ENCODE measurements around the gene NOL12. TPM values are rescaled to one million over a fixed set of nuclear protein-coding genes. Genes with fewer than 3 reads are reported as not detected.
A peak's percentile ranks its signal among the peaks of the same experiment; 100 is the strongest.
"Not testable (repeated sequence)": the region's sequence is repeated elsewhere in the genome, so short reads cannot be mapped to it uniquely, and the experiment has no call there.

Gene NOL12
- 70.5 and 107 TPM in 2 replicates for total RNA-seq (2014; rRNA removed; shearing (Covaris generic); ENCODE audit: low replicate concordance)

DNA sequence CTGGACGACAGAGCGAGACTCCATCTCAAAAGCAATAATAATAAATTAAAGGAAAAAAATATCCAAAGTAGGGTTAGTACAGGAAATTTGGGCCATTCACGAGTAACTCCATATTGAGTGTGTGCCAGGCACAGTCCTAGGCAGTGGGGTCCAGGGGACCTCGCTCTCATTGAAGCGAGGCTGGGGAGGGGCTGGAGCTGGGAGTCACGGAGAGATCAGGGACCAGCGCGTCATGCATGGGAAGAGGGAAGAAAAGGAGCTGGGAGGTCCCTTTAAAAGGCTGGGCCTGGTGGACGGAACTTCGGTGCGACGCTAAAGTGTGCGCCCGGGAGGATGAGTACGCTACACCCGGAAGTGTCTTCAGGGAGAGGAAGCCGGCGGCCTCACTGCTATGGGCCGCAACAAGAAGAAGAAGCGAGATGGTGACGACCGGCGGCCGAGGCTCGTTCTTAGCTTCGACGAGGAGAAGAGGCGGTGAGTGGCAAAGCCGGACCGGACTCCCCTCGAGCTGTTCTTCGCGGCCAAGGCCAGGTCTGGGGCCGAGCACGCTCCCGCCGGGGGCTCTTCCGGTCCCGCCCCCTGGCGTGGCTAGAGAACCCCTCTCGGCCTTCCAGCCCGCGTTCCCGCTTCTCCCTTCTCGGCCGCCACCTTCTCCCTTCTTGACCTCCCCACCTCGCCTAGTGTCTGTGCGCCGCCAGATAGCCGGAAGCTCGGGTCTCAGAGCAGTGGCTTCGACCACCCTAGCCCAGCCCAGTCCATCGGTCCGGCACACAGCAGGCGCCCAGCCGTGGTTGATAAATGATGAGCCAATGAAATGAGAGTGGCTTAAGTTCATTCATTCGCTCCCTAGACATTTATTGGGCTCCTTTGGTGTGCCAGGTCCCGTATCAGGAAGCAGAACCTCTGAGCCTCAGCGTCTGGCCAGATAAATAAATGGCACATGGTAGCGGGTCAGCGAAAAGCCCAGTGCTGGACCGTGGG is at the start of gene NOL12:
Gene NOL12 (plus strand): TSS at position 342 of the 981 bp plus-strand sequence. CDS start 50 bp downstream, at position 392.
- in situ Hi-C loops (cut with HindIII; ENCODE audit: low pct_unique_long_range_greater_than_20kb, low sequenced_read_pairs), result no loop called here
- DNase-seq (ENCODE audit: low read depth), result peak; percentile 94

GRCh38 chr22:37636949-37637273 is 49.2 kb upstream of the NOL12 start:
- in situ Hi-C loops (cut with HindIII; ENCODE audit: low pct_unique_long_range_greater_than_20kb, low sequenced_read_pairs), result no loop called here
- no peak for DNase-seq (ENCODE audit: low read depth)

- in situ Hi-C loops (cut with HindIII; ENCODE audit: low pct_unique_long_range_greater_than_20kb, low sequenced_read_pairs), result no loop called here
- DNase-seq (ENCODE audit: low read depth), result no peak
Observed at GRCh38 chr22:37638391-37639069, 47.6 kb upstream of the NOL12 start.

DNA sequence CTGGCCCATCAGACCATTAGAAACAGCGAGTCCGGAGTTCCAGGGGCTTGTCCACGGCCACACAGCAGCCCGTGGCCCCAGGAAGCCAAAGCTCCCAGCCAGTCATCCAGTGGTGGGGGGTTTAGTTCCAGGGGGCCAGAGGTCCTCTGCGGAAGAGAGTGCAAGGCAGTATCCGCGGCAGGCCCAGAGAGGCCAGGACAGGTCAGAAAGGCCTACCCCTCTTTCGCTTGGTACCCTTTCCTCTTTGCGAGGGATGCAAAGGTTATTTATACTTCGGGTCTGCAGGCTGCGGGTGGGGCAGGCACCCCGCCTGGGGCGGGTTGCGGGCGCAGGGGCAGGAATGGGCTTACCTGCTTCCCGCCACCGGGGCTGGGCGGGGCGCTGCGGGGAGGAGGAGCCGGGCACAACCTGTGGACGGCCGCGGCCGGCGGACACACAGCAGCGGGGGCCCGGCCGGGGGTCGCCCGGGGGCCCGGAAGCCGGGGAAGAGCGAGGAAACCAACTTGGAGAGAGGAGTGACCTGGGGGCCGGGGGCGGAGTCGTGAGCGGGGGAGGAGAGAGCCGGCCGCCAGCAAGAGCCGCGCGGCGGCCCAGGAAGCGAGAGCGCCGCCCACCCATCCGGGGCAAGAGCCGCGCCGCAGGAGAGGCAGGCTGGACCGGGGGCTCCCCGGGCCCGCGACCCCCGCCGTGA is 46.9 kb upstream of the NOL12 start, which contains the start of gene SH3BP1:
Gene SH3BP1 (plus strand): TSS at position 600 of the 691 bp plus-strand sequence. CDS start 119 bp downstream, outside the sequence.
- DNase-seq (ENCODE audit: low read depth), result no peak
- in situ Hi-C loops (cut with HindIII; ENCODE audit: low pct_unique_long_range_greater_than_20kb, low sequenced_read_pairs), result no loop called here

DNA sequence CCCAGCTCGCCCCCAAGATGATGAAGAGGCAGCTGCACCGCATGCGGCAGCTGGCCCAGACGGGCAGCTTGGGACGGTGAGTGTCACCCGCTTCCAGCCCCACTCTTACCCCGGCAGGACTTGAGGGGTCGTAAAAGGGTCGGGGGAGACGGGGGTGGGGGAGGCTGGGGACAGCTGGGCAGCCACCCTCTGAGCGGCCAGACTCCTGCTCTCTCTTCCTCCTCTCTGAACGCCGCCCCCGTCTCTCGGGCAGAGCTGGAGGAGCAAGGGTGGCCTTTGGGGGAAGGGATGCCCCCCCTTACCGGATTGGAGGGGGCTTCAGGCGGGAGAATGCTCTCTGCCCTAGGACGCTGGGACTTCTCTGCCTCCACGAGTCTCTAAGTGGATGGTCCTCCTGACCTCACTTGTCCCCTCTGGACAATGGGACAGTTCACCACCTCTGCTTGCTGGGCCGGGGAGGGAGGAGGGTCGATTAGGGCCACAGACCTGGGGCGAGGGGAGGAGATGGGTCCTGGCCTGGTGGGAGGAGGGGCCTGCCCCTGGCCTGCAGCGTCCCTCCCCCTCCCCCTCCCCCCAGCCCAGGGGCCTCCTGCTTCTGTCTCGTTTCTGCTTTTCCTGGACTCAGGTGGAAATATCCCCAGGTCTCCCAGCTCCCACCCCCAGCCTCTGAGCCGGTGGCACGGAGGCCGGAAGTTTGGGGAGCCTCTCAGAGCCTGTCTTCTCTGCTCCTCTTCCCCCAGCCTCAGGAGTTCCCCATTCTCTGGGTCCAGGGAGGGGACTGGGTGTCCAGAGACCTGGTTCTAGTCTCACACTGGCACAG is 46.2 kb upstream of the NOL12 start:
- no peak for DNase-seq (ENCODE audit: low read depth)
- in situ Hi-C loops (cut with HindIII; ENCODE audit: low pct_unique_long_range_greater_than_20kb, low sequenced_read_pairs), result no loop called here

- no peak for DNase-seq (ENCODE audit: low read depth)
- in situ Hi-C loops (cut with HindIII; ENCODE audit: low pct_unique_long_range_greater_than_20kb, low sequenced_read_pairs), result no loop called here
Observed at GRCh38 chr22:37640591-37641560, 45.3 kb upstream of the NOL12 start.

GRCh38 chr22:37641561-37641949 is 44.6 kb upstream of the NOL12 start:
- DNase-seq (ENCODE audit: low read depth), result no peak
- in situ Hi-C loops (cut with HindIII; ENCODE audit: low pct_unique_long_range_greater_than_20kb, low sequenced_read_pairs), result no loop called here

GRCh38 chr22:37643225-37643847 is 42.8 kb upstream of the NOL12 start:
- in situ Hi-C loops (cut with HindIII; ENCODE audit: low pct_unique_long_range_greater_than_20kb, low sequenced_read_pairs), result no loop called here
- peak; percentile 65 for DNase-seq (ENCODE audit: low read depth)

GRCh38 chr22:37647317-37647716 is 38.8 kb upstream of the NOL12 start:
- DNase-seq (ENCODE audit: low read depth), result no peak
- in situ Hi-C loops (cut with HindIII; ENCODE audit: low pct_unique_long_range_greater_than_20kb, low sequenced_read_pairs), result no loop called here

DNA sequence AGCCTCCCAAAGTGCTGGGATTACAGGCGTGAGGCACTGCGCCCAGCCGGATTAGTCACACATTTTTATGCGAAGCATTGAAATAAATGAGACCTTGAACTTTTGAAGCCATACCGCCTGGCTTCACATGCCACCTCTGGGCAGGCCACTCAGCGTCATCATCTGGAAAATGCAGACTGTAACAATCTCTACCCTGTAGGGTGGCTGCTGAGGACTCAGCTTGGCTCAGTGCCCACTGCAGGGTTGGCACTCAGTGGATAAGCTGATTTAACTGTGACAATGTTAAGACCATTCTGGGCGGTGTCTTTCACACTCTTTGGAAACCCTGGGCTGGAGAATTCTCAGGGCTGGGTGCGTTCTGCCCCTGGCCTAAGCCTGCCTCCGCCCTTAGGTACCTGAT is 38.2 kb upstream of the NOL12 start:
- in situ Hi-C loops (cut with HindIII; ENCODE audit: low pct_unique_long_range_greater_than_20kb, low sequenced_read_pairs), result no loop called here
- peak; percentile 94 for DNase-seq (ENCODE audit: low read depth)

DNA sequence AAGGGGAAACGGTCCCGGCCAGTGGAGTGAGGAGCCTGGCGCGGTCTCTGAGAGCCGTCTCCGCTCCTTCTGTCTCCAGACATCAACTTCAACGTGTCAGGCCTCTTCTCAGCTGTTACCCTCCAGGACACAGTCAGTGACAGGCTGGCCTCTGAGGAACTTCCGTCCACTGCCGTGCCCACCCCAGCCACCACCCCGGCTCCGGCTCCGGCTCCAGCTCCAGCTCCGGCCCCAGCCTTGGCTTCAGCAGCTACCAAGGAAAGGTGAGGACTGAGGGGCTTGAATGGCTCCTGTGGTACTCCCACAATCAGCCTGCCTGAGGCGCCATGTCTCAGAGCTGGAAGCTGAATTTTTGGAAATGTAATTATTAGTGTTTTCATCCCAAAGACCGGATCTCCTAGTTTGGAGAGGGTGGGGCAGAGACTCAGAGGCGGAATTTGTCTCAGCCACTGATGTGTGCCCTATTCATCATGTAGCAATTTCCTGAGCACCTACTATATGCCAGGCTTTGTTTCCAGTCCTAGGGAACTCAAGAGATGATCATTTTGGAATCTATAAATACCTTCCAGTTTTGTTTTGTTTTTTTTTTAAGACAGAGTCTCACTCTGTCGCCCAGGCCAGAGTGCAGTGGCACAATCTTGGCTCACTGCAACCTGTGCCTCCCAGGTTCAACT is 35.5 kb upstream of the NOL12 start:
- no peak for DNase-seq (ENCODE audit: low read depth)
- in situ Hi-C loops (cut with HindIII; ENCODE audit: low pct_unique_long_range_greater_than_20kb, low sequenced_read_pairs), result no loop called here

DNA sequence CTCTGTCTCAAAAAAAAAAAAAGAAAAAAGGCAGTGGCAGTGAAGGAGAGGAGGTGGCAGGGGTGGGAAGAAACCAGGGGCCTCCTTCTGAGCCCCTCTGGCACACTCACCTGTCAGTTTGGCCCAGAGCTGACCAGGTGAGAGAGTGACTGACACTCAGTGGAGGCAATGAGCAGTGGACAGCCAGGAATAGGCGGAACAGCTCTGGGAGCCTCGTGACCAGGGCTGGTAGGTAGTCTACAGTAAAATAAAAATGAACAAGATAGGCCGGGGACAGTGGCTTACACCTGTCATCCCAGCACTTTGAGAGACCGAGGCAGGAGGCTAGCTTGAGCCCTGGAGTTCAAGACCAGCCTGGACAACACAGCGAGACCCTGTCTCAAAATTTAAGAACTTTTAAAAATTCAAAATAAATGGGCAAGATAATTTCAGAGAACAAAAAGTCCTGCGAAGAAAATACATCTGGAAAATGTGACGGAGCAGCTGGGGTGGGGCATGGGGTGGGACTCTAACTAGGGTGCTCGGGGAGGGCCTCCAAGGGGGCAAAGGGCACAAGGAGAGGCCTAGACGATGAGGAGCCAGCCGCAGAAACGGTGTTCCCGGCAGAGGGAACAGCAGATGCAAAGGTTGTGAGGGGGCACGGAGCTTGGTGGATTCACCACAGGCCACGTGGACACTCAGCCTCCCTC is 31.4 kb upstream of the NOL12 start:
- in situ Hi-C loops (cut with HindIII; ENCODE audit: low pct_unique_long_range_greater_than_20kb, low sequenced_read_pairs), result no loop called here
- DNase-seq (ENCODE audit: low read depth), result no peak

DNA sequence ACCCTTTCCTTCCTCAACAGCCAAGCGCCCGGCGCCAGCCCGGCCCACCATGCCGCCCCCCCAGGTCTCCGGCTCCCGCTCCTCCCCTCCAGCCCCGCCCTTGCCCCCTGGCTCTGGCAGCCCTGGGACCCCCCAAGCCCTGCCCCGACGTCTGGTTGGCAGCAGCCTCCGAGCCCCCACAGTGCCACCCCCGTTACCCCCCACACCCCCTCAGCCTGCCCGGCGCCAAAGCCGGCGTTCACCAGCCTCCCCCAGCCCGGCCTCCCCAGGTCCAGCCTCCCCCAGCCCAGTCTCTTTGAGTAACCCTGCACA is 30.9 kb upstream of the NOL12 start:
- in situ Hi-C loops (cut with HindIII; ENCODE audit: low pct_unique_long_range_greater_than_20kb, low sequenced_read_pairs), result no loop called here
- DNase-seq (ENCODE audit: low read depth), result no peak

DNA sequence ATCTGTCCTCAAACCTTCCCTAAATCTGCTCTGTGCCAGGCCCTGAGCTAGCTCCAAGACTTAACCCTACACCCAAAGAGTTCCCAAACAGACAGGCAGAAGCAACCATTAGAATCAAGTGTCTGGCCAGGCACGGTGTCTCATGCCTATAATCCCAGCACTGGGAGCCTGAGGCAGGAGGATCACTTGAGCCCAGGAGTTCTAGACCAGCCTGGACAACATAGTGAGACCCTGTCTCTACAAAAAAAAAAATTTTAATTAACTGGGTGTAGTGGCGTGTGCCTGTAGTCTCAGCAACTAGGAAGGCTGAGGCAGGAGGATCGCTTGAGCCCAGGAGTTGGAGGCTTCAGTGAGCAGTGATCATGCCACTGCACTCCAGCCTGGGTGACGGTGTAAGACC is 29.6 kb upstream of the NOL12 start:
- DNase-seq (ENCODE audit: low read depth); in situ Hi-C loops (cut with HindIII; ENCODE audit: low pct_unique_long_range_greater_than_20kb, low sequenced_read_pairs): not testable (repeated sequence)

- peak; percentile 54 for DNase-seq (ENCODE audit: low read depth)
- in situ Hi-C loops (cut with HindIII; ENCODE audit: low pct_unique_long_range_greater_than_20kb, low sequenced_read_pairs), result no loop called here
Observed at GRCh38 chr22:37657590-37658132, 28.5 kb upstream of the NOL12 start.

Measured in Caki2 (cell line).